Measurements from ENCODE around the gene KLRC3.
"Not testable (repeated sequence)": the region's sequence is repeated elsewhere in the genome, so short reads cannot be mapped to it uniquely, and the experiment has no call there.

Gene KLRC3

GRCh38 chr12:10437601-10438000 is 17.2 kb upstream of the KLRC3 start:
- H3K27me3 ChIP-seq (ENCODE audit: low read depth, low read length); H3K4me1 ChIP-seq (ENCODE audit: control insufficient read depth in 1 of 2, insufficient read depth in 2 of 2, low read length in 2 of 2); H3K27ac ChIP-seq (ENCODE audit: low read length); H3K9me3 ChIP-seq (ENCODE audit: control insufficient read depth in 1 of 2, low read length in 2 of 2); H3K4me3 ChIP-seq (ENCODE audit: low read depth in 1 of 2, low read length in 2 of 2); H3K36me3 ChIP-seq (ENCODE audit: control insufficient read depth in 1 of 2, insufficient read depth in 2 of 2, low read length in 2 of 2): not testable (repeated sequence)

- H3K36me3 ChIP-seq (ENCODE audit: control insufficient read depth in 1 of 2, insufficient read depth in 2 of 2, low read length in 2 of 2); H3K27me3 ChIP-seq (ENCODE audit: low read depth, low read length); H3K27ac ChIP-seq (ENCODE audit: low read length); H3K4me1 ChIP-seq (ENCODE audit: control insufficient read depth in 1 of 2, insufficient read depth in 2 of 2, low read length in 2 of 2); H3K9me3 ChIP-seq (ENCODE audit: control insufficient read depth in 1 of 2, low read length in 2 of 2); H3K4me3 ChIP-seq (ENCODE audit: low read depth in 1 of 2, low read length in 2 of 2): not testable (repeated sequence)
Measured at GRCh38 chr12:10435816-10436215, 15.4 kb upstream of the KLRC3 start, which contains the start of gene KLRC2. TSS of gene KLRC2 (minus strand) at chr12:10436010. CDS start at chr12:10435986, 24 bp downstream.

DNA sequence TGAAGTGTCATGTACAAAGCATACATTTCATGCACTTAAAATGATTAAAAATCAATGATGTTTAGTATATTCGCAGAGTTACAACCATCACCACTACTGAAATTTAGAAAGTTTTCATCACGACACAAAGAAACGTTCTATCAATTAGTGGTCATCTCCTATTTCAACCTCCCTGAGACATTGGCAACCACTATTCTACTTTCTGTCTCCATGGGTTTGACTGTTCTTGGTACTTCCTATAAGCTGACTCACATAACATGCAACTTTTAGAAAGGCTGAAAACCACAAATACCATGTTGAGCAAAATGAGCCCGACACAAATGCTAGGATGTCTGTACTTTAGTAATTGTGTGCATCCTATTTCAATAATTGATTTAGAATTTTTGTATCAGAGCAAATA is 10.2 kb upstream of the KLRC3 start:
- H3K9me3 ChIP-seq (ENCODE audit: control insufficient read depth in 1 of 2, low read length in 2 of 2); H3K36me3 ChIP-seq (ENCODE audit: control insufficient read depth in 1 of 2, insufficient read depth in 2 of 2, low read length in 2 of 2); H3K4me3 ChIP-seq (ENCODE audit: low read depth in 1 of 2, low read length in 2 of 2); H3K27ac ChIP-seq (ENCODE audit: low read length); H3K27me3 ChIP-seq (ENCODE audit: low read depth, low read length); H3K4me1 ChIP-seq (ENCODE audit: control insufficient read depth in 1 of 2, insufficient read depth in 2 of 2, low read length in 2 of 2): not testable (repeated sequence)

DNA sequence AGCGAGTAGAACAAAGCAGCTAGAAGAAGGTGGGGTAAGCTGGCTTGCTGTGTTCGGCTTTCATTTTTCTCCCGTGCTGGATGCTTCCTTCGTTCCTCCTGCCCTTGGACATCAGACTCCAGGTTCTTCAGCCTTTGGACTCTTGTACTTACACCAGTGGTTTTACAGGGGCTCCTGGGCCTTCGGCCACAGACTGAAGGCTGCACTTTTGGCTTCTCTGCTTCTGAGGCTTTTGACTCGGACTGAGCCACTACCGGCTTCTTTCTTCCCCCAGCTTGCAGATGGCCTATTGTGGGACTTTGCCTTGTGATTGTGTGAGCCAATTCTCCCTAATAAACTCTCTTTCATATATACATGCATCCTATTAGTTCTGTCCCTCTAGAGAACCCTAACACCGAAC is 5.5 kb upstream of the KLRC3 start:
- H3K27me3 ChIP-seq (ENCODE audit: low read depth, low read length); H3K27ac ChIP-seq (ENCODE audit: low read length); H3K9me3 ChIP-seq (ENCODE audit: control insufficient read depth in 1 of 2, low read length in 2 of 2); H3K4me1 ChIP-seq (ENCODE audit: control insufficient read depth in 1 of 2, insufficient read depth in 2 of 2, low read length in 2 of 2); H3K36me3 ChIP-seq (ENCODE audit: control insufficient read depth in 1 of 2, insufficient read depth in 2 of 2, low read length in 2 of 2); H3K4me3 ChIP-seq (ENCODE audit: low read depth in 1 of 2, low read length in 2 of 2): not testable (repeated sequence)

DNA sequence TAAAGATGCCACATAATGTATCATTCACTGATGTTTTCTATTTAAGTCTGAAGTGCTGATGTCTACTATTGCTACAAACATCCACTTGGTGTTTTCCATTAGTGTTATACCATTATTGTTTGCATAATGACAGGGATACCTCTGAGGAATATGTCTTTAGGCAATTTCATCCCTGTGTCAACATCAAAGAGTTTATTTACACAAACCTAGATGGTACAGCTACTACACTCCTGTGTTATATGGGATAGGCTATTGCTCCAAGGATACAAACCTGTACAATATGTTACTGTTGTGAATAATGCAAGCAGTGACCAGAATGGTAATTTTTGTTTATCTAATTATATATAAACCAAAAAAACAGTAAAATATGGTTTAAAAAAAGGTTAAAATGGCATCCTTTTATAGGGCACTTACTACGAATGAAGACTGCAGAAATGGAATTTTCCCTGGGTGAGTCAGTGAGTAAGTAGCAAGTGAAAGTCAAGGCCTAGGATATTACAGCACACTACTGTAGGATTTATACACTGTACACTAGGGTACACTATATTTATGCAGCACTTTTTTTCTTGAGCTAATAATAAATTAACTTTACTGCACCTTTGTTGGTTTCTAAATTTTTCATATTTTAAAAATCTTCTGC is 4.0 kb upstream of the KLRC3 start:
- H3K27ac ChIP-seq (ENCODE audit: low read length); H3K36me3 ChIP-seq (ENCODE audit: control insufficient read depth in 1 of 2, insufficient read depth in 2 of 2, low read length in 2 of 2); H3K4me1 ChIP-seq (ENCODE audit: control insufficient read depth in 1 of 2, insufficient read depth in 2 of 2, low read length in 2 of 2); H3K27me3 ChIP-seq (ENCODE audit: low read depth, low read length); H3K9me3 ChIP-seq (ENCODE audit: control insufficient read depth in 1 of 2, low read length in 2 of 2); H3K4me3 ChIP-seq (ENCODE audit: low read depth in 1 of 2, low read length in 2 of 2): not testable (repeated sequence)

DNA sequence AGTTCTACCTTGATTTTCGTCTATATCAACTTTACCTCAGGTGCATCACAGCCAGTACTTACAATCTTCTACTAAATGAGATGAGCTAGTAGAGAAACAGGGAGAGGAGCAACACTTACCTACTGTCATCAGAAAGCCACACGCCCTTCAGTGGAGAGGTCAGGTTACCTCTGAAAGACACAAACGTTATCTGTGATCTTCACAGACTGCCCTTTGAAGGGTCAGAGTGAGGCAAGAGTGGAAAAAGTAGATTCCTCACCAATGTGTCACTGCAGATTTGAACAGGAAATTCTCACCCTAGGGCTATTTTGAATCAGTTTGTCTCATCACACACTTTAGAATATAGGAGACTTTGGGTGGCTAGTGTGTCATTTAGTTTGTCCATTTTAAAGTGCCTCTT is 1.8 kb upstream of the KLRC3 start:
- H3K4me3 ChIP-seq (ENCODE audit: low read depth in 1 of 2, low read length in 2 of 2); H3K27ac ChIP-seq (ENCODE audit: low read length); H3K4me1 ChIP-seq (ENCODE audit: control insufficient read depth in 1 of 2, insufficient read depth in 2 of 2, low read length in 2 of 2); H3K36me3 ChIP-seq (ENCODE audit: control insufficient read depth in 1 of 2, insufficient read depth in 2 of 2, low read length in 2 of 2); H3K27me3 ChIP-seq (ENCODE audit: low read depth, low read length); H3K9me3 ChIP-seq (ENCODE audit: control insufficient read depth in 1 of 2, low read length in 2 of 2): not testable (repeated sequence)

DNA sequence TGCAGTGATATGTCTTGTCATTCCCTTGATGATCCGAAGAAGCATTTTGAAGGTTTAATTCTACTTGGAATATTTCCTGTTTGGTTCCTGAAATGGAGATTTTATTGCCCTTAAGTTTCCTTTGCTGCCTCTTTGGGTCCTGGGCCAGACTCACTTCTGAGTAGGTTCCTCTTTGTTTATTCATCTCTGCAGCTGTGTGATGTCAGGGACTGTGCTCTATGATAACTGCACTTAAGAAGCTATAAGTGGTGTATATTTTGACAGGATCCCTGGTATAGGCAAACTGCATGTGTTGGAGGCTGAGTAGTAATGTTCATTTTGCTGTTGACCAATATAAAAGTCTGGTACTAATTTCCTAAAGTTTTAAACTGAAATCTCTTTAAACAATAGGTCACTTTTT is 11.0 kb downstream of the KLRC3 start, which contains the start of gene KLRC4:
Gene KLRC4 (minus strand): TSS at position 366 of the 400 bp plus-strand sequence. CDS start 182 bp downstream, at position 184.
- Histone ChIP-seq H3K9me3 (ENCODE audit: control insufficient read depth in 1 of 2, low read length in 2 of 2) (no peaks in the 10 kb centered on the region), H3K4me3 (ENCODE audit: low read depth in 1 of 2, low read length in 2 of 2) (no peak within 1 kb of the TSS)

GRCh38 chr12:10408842-10409241 is 11.6 kb downstream of the KLRC3 start:
- Histone ChIP-seq H3K36me3 (ENCODE audit: control insufficient read depth in 1 of 2, insufficient read depth in 2 of 2, low read length in 2 of 2) (no peaks in the 10 kb centered on the region), H3K9me3 (ENCODE audit: control insufficient read depth in 1 of 2, low read length in 2 of 2) (no peaks in the 10 kb centered on the region), H3K4me3 (ENCODE audit: low read depth in 1 of 2, low read length in 2 of 2) (no peak overlapping the region), H3K27me3 (ENCODE audit: low read depth, low read length) (no peaks in the 10 kb centered on the region), H3K4me1 (ENCODE audit: control insufficient read depth in 1 of 2, insufficient read depth in 2 of 2, low read length in 2 of 2) (no peaks in the 10 kb centered on the region), H3K27ac (ENCODE audit: low read length) (no peak overlapping the region)

More for the DNA sequence above, 11.0 kb downstream of the KLRC3 start, which contains the start of gene KLRC4:
- no peaks in the 10 kb centered on the region for H3K36me3 ChIP-seq (ENCODE audit: control insufficient read depth in 1 of 2, insufficient read depth in 2 of 2, low read length in 2 of 2)
- H3K27me3 ChIP-seq (ENCODE audit: low read depth, low read length) = no peaks in the 10 kb centered on the region
- no peak within 1 kb of the TSS for H3K27ac ChIP-seq (ENCODE audit: low read length)
- H3K4me1 ChIP-seq (ENCODE audit: control insufficient read depth in 1 of 2, insufficient read depth in 2 of 2, low read length in 2 of 2) = no peaks in the 10 kb centered on the region

GRCh38 chr12:10406725-10407124 is 13.7 kb downstream of the KLRC3 start:
- H3K9me3 ChIP-seq (ENCODE audit: control insufficient read depth in 1 of 2, low read length in 2 of 2) = no peaks in the 10 kb centered on the region
- H3K4me3 ChIP-seq (ENCODE audit: low read depth in 1 of 2, low read length in 2 of 2) = no peak overlapping the region

GRCh38 chr12:10405294-10405693 is 15.1 kb downstream of the KLRC3 start:
- Histone ChIP-seq H3K9me3 (ENCODE audit: control insufficient read depth in 1 of 2, low read length in 2 of 2) (no peaks in the 10 kb centered on the region), H3K27ac (ENCODE audit: low read length) (no peak overlapping the region), H3K27me3 (ENCODE audit: low read depth, low read length) (no peaks in the 10 kb centered on the region), H3K36me3 (ENCODE audit: control insufficient read depth in 1 of 2, insufficient read depth in 2 of 2, low read length in 2 of 2) (no peaks in the 10 kb centered on the region), H3K4me1 (ENCODE audit: control insufficient read depth in 1 of 2, insufficient read depth in 2 of 2, low read length in 2 of 2) (no peaks in the 10 kb centered on the region), H3K4me3 (ENCODE audit: low read depth in 1 of 2, low read length in 2 of 2) (no peak overlapping the region)

More at GRCh38 chr12:10406725-10407124, 13.7 kb downstream of the KLRC3 start:
- H3K4me1 ChIP-seq (ENCODE audit: control insufficient read depth in 1 of 2, insufficient read depth in 2 of 2, low read length in 2 of 2) = no peaks in the 10 kb centered on the region
- H3K27me3 ChIP-seq (ENCODE audit: low read depth, low read length) = no peaks in the 10 kb centered on the region
- no peak overlapping the region for H3K27ac ChIP-seq (ENCODE audit: low read length)
- H3K36me3 ChIP-seq (ENCODE audit: control insufficient read depth in 1 of 2, insufficient read depth in 2 of 2, low read length in 2 of 2) = no peaks in the 10 kb centered on the region

DNA sequence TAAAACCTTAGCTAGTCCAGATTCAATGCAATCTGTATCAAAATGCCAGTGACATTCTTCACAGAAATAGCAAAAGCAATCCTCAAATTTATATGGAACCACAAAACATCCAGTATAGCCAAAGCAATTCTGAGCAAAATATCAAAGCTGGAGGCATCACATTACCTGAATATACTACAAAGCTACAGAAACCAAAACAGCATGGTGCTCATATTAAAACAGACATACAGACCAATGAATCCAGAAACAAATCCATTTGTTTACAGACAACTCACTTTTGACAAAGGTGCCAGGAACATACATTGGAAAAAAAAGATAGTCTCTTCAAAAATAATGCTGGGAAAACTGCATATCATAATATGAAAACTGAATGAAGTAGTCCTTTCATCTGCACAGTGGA is 15.6 kb downstream of the KLRC3 start:
- H3K4me3 ChIP-seq (ENCODE audit: low read depth in 1 of 2, low read length in 2 of 2) = no peak overlapping the region
- H3K27me3 ChIP-seq (ENCODE audit: low read depth, low read length) = no peaks in the 10 kb centered on the region
- no peak overlapping the region for H3K27ac ChIP-seq (ENCODE audit: low read length)
- no peaks in the 10 kb centered on the region for H3K9me3 ChIP-seq (ENCODE audit: control insufficient read depth in 1 of 2, low read length in 2 of 2)
- H3K36me3 ChIP-seq (ENCODE audit: control insufficient read depth in 1 of 2, insufficient read depth in 2 of 2, low read length in 2 of 2) = no peaks in the 10 kb centered on the region
- no peaks in the 10 kb centered on the region for H3K4me1 ChIP-seq (ENCODE audit: control insufficient read depth in 1 of 2, insufficient read depth in 2 of 2, low read length in 2 of 2)

- Histone ChIP-seq H3K36me3 (ENCODE audit: control insufficient read depth in 1 of 2, insufficient read depth in 2 of 2, low read length in 2 of 2) (no peaks in the 10 kb centered on the region), H3K27ac (ENCODE audit: low read length) (no peak overlapping the region), H3K4me1 (ENCODE audit: control insufficient read depth in 1 of 2, insufficient read depth in 2 of 2, low read length in 2 of 2) (no peaks in the 10 kb centered on the region), H3K27me3 (ENCODE audit: low read depth, low read length) (no peaks in the 10 kb centered on the region), H3K4me3 (ENCODE audit: low read depth in 1 of 2, low read length in 2 of 2) (no peak overlapping the region), H3K9me3 (ENCODE audit: control insufficient read depth in 1 of 2, low read length in 2 of 2) (no peaks in the 10 kb centered on the region)
Measured at GRCh38 chr12:10400829-10401228, 19.6 kb downstream of the KLRC3 start.
